HG03460 (cell line): ENCODE data around the gene LY9.
A peak's percentile ranks its signal among the peaks of the same experiment; 100 is the strongest.

Experiments used
- ATAC-seq: cut with Tn5 transposase; IDR thresholded peaks from one replicate; pipeline ENCODE4 v1.9.1; 2021; ENCODE audit not compliant: unreplicated experiment

Gene LY9, protein sequence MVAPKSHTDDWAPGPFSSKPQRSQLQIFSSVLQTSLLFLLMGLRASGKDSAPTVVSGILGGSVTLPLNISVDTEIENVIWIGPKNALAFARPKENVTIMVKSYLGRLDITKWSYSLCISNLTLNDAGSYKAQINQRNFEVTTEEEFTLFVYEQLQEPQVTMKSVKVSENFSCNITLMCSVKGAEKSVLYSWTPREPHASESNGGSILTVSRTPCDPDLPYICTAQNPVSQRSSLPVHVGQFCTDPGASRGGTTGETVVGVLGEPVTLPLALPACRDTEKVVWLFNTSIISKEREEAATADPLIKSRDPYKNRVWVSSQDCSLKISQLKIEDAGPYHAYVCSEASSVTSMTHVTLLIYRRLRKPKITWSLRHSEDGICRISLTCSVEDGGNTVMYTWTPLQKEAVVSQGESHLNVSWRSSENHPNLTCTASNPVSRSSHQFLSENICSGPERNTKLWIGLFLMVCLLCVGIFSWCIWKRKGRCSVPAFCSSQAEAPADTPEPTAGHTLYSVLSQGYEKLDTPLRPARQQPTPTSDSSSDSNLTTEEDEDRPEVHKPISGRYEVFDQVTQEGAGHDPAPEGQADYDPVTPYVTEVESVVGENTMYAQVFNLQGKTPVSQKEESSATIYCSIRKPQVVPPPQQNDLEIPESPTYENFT

DNA sequence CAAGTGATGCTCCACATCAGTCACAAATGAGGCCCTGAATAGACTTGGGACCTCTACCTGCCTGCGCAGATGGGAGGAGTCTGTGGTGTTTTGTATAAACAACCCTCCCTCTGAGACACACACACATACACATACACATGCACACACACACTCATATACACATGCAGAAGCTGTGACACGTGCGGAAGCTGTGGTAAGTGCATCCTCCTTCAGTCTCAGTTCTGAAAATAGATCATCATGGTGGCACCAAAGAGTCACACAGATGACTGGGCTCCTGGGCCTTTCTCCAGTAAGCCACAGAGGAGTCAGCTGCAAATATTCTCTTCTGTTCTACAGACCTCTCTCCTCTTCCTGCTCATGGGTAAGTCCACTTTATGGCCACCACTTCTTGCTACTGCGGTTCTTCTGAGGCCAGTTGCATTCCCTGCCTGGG lies at the start of gene LY9:
Gene LY9 (plus strand): TSS at position 224 of the 433 bp plus-strand sequence. CDS start 14 bp downstream, at position 238.
- ATAC-seq, result peak; percentile 80

DNA sequence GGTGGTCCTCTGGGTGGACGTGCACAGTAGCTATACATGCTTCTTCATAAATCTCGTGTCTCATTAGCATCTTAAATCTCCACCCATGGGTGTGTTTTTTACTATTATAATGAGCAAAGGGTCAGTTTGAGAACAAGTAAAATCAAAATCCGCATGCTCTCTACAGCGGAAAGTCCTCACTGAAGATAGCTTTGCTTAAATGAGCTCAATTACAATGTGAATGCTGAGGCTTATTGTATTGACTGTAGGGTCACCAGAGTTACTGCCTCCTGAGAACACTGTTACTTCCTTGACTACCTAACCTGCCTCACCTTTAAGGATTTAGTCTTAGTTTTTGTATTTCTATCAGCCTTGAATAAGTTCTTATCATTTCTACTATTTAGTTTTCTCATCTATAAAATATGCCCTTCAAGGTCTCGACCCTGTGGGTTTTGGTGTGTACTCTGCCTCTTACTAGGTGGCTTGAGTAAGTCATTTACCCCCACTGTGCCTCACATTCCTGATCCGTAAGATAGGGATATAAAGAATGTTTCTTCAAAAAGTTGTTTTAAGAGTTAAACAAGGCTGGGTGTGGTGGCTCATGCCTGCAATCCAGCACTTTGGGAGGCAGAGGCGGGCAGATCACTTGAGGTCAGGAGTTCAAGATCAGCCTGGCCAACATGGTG lies 49.0 kb upstream of the LY9 start:
- no peak for ATAC-seq

DNA sequence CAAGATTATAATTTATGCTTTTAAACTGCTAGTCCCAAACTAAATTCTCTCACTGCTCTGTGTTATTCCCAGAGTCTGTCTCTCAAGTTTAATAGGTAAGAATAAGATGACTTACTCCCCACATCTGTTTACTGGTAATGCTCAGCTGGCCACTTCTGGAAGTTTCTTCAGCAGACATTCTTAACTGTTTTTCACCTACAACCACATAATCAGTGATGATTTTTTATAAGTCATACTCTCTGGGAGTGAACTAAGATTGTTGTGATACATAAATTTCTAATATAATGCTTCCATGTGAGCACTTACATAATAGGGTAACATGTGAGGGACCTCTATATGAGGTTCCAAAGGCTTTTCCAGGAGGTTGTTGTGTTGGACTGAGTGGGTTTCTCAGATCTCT lies 48.3 kb upstream of the LY9 start:
- no peak for ATAC-seq

DNA sequence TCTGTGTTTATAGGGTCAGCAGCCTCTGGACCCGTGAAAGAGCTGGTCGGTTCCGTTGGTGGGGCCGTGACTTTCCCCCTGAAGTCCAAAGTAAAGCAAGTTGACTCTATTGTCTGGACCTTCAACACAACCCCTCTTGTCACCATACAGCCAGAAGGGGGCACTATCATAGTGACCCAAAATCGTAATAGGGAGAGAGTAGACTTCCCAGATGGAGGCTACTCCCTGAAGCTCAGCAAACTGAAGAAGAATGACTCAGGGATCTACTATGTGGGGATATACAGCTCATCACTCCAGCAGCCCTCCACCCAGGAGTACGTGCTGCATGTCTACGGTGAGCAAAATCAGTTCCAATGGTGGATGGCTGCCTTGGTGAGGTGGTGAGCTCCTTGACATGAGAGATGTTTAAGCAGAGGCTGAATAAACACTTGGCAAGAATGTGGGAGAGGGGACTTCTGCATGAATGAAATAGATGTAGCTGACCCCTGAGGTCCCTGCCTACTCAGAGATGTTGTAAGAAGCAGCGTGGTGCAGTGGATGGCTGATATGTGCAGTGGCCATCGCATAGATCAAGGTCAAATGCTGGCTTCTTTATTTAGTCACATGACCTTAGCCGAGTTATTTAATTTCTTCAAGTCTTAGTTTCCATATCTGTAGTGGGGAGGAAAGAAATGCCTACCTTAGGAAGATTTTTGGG lies 47.6 kb upstream of the LY9 start:
- no peak for ATAC-seq

DNA sequence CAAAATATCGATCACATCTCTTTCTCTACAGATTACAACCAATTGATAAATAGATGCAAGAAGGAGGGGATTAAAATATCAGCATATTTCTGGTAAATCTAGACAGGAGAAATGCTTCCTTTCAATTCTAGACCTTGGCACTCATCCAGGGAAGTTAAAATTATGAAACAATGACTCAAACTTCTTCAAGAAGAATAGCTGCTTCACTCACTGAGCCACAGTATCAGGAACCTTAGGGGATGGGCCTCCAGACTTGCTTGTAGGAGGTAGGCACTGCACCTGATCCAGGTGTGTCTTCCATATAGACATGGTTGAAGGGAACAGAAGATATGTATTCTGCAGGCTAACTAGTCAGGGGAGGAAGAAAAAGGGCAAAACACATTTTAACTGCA lies 47.1 kb upstream of the LY9 start:
- ATAC-seq, result no peak

DNA sequence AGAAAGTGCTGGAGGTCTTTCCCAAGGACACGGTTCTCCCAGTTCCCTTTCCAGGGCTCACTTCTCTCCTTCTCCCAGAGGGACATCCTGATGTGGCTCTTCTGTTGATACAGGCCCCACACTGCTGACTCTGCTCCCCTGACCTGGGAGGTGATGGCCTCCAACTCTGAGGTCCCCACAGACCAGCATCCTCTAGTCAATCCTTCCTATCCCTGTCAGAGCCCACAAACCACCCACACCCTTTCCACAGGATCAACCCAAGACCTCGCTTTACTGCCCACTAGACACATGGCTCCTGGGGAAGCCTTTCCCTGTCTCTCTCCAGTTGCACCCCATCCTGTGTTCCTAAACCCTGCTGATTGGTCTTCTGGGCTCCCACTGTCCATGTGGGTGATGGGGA lies 45.4 kb upstream of the LY9 start:
- no peak for ATAC-seq

DNA sequence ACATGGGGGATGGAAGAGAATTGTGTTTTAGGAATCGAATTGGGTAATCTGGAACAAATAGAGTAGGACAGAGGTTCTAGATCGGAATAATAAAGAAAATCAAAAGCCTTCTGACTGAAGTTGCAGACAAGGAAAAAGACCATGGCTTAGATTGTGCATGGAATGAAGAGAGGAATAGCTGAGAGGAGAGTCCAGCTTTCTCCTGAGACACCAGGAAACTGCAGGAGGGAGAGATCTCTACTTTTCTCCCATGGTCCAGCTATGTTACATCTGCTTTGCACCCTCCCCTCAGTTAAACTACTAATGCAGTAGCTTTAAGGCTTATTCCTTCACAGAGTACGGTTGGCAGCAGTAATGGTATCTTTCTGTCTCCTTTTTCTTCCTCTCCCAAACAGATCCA lies 43.6 kb upstream of the LY9 start:
- ATAC-seq, result no peak

DNA sequence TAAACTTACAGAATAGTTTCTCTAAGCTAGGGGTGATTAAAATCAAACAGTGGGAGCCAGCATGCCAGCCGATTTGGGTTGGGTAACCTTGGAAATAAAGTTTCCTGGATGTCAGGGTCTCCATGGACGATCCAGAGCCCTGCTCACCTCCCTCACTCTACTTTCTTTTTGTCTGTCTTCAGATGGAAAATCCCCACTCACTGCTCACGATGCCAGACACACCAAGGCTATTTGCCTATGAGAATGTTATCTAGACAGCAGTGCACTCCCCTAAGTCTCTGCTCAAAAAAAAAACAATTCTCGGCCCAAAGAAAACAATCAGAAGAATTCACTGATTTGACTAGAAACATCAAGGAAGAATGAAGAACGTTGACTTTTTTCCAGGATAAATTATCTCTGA lies 43.0 kb upstream of the LY9 start:
- ATAC-seq, result no peak

DNA sequence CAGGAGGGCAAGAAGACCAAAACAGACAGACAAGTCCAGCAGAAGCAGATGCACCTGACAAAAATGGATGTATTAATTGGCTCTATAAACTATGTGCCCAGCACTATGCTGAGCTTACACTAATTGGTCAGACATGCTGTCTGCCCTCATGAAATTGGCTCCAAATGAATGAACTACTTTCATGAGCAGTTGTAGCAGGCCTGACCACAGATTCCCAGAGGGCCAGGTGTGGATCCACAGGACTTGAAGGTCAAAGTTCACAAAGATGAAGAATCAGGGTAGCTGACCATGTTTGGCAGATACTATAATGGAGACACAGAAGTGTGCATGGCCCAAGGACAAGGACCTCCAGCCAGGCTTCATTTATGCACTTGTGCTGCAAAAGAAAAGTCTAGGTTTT lies 42.4 kb upstream of the LY9 start:
- no peak for ATAC-seq

DNA sequence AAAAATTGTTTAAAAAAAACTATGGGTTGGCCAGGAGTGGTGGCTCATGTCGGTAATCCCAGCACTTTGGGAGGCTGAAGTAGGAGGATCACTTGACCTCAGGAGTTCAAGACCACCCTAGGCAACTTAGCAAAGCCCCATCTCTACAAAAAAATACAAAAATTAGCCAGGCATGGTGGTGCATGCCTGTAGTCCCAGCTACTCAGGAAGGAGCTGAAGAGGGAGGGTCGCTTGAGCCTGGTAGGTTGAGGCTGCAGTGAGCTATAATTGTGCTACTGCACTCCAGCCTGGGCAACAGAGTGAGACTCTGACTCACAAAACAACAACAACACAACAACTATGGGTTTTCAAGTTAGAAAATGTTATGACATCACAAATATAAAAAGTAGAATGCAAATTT lies 40.5 kb upstream of the LY9 start:
- ATAC-seq, result no peak

DNA sequence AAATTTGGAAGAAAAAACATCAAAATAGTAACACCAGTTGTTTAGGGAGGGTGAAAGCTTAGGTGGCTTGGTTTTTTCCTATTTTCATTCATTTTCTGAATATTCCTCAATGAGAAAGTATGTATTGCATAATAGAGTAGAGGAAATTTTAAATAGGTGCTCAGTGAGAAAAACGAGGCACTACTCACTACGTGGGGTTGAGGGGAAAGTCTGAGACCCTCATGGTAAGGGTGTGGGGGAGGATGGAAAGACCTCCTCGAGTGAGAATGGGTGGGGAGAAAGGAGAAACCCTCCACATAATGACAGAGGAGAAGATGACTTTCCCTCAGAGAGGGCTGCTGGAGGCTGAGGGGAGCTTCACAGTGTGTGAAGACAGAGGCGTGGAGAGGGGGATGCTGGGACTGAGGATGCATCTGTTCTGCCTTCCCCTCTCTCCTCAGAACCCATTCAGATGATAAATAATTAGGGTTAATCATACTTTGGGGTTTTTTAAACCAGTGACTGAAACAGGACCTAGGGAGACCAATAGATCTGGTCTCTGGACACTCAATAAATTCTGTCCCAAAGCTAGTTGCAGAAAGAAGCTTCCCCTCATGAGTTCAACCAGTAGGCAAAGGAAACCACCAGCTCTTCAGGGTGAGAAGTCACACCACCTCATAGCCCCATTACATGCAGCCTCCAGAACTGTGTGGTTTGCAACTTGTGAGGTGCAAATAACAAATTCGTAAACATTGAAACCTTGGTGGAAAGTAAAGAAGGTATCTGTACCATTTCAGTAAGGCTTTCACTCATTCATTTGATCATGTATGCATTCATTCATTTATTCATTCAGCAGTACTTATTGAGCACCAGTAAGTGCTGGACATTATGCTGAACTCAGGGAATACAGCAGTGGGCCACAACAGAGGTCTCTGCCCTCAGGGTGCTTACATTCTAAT lies 39.8 kb upstream of the LY9 start:
- ATAC-seq, result no peak

DNA sequence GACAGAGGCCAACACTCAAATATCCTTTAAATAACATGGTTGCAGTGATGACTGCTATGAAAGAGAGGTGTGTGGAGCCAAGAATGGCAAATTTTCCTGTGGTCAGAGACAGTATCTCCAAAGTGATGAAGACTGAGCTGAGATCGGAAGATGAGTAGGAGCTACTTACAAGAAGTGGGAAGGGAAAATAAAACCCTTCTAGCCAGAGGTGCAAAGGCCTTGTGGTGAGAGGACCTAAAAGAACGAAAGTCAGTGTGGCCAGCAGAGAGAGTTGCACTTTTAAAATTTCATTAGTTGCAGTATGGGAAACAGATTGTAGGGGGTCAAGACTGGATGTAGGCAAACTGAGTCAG lies 39.1 kb upstream of the LY9 start:
- ATAC-seq, result no peak

DNA sequence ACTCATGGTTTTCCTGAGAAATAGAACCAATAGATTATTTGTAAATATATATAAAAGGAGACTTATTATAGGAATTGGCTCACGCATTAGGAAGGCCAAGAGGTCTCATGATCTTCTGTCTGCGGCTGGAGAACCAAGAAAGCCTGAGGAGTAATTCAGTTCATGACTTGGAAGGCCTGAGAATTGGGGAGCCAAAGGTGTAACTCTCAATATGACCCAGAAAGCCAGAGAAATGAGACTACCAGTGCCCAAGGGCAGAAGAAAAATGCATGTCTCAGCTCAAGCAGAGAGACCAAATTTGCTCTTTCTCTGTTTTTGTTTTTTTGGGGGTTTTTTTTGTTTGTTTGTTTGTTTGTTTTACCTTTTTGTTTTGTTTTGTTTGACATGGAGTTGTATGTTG lies 37.5 kb upstream of the LY9 start:
- no peak for ATAC-seq

DNA sequence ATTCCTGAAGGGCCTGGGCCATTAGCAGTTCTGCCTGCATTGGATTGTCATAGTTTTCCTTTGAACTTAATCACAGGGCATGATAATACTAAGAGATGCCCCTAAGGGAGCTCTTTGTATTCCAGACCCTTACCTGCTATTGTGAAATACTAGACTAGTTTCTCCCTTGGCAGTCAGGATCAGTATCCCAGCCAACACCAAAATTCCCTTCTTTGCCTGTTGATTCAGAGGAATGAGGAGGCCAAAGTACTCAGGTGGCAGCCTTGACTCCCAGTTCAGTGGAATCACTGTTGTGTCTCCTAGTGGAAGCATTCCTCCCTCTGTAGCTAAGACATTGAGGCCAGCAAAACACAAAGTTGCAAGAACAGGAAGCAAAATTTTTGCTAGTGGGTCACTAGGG lies 36.2 kb upstream of the LY9 start:
- no peak for ATAC-seq

DNA sequence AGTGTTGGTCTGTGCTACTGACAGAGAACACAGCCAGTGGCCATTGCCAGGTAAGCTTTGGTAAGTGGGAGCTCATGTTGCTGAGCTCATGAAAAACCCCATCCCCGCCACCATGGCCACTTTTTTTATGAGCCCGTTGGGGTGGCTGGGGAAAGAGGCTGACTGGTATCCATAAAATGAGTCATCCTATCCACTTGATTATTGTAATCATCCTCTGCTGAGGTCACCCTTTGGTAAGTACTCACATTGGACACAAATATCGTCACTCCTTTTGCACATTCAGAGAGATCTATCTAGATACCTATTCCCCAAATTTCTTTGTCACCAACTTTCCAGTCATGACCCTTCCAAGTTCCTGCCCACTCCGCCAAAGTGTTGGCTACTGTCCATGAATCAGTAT lies 34.9 kb upstream of the LY9 start:
- ATAC-seq, result no peak

DNA sequence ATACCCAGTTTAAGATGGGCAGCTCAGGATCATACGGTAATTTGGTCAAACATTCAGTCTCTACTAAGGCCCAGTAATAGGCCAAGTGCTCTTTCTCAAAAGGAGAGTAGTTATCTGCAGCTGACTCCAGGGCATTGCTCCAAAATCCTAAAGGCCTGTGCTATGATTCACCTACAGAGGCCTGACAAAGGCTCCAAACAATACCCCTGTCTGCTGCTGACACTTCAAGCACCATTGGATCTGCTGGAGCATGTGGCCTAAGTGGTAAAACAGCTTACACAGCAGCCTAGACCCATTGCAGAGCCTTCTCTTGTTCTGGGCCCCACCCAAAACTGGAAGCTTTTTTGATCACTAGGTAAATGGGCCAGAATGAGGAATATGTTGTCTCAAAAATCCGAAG lies 34.1 kb upstream of the LY9 start:
- no peak for ATAC-seq

DNA sequence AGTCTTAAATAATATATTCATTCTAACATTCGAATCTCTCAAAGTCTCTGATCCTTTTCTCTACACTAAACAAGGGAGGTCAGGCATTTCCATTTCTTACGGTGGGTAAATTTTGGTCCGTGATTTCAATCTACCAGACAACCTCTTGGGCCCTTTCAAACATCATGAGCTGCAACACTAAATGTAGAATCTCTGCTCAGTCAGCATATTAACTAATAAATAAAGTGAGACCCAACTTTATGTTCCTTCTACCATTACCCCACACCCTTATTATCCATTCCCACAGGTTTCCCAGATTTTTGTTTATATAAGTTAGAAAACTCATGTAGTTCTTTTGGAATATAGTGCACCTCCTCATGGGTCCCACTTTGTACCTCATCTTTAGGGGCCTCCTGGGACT lies 32.0 kb upstream of the LY9 start:
- no peak for ATAC-seq

DNA sequence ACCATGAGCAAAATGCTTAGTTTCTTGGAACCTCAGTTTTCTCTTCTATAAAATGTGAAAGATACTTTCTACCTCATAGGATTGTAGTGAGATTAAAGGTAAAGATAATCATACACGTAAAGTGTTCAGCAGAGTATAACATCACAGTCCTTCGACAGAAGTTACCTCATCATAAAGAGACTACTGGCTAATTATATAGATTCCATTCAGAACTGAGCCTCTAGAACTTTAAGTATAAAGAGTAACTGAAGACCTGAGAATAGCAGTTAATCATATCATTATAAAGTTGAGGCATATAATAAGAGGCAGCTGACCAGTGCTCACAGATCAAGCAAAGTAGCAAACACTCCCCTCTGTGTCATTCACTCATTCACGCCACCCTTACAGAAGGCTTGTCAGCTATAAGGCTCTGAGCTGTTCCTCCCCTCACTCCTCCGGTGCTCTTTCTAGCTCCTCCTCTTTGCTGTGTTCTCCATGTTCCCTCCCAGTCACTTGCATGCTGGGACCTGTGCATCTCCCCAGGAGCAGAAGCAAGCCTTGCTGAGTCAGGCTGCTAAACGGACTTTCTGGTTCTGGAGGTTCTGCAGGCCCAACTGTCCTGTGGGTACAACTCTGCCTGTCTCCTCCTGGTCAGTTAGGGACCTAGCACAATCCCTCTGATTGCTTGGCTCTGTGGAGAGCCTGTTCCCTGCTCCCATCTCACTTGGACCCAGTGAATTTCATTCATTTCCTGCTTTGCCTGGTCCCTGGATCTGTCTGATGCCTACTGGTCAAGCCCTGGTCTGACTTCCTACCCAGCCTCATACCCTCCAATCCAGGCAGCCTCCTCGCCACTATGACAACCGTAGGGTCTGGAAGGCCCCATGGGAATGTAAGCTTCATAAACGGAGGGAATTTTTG lies 28.3 kb upstream of the LY9 start:
- ATAC-seq, result peak; percentile 48

DNA sequence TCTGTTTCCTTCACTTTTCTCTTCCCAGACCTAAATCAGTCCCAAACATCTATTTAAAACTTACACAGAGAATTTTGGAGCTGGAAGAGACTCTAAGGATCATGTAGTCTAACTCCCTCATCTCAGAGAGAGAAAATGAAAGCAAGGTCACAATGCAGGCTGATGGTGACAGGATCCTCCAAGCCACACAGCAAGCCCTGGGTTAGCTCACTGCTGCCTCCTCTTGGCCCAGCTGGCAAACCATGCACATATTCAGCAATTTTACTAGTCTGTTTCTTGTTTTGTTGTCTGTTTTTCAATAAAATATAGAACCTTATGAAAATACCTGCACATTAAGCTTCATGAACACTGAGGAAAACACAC lies 27.7 kb upstream of the LY9 start:
- ATAC-seq, result peak; percentile 81

DNA sequence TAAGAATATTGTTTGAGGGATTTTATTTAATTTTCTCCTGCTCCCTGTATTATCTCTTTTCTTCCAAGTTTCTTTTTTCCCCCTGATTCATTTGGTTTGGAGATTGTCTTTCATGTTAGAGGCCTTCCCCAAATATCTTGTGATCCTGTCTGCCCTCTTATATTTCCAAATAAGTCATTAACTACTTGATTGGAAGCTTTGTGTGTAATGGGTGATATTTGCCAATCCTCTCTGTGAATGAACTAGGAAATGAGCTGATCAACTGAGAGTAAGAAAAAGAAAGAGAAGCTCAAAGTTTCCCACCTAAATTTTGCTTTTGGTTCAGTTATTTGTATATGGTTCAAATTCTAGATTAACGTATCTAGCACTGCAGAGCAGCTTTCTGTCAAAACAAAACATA lies 23.6 kb upstream of the LY9 start:
- no peak for ATAC-seq
